Ammon's horn (tissue), 1 donor: Measurements from ENCODE around the gene RBPMS2.

Experiments used
- DNase-seq: peaks from one replicate; pipeline ENCODE4 v3.0.0-alpha.2; 2016; ENCODE audit warnings: low spot score

The RBPMS2 gene

GRCh38 chr15:64782751-64783150 is 7.4 kb upstream of the RBPMS2 start:
- DNase-seq, result no peak

- no peak for DNase-seq
Observed at GRCh38 chr15:64781299-64781698, 5.9 kb upstream of the RBPMS2 start.

- DNase-seq, result no peak
Observed at GRCh38 chr15:64780600-64781156, 5.3 kb upstream of the RBPMS2 start.

GRCh38 chr15:64779630-64780029 is 4.2 kb upstream of the RBPMS2 start:
- no peak for DNase-seq

GRCh38 chr15:64779024-64779423 is 3.6 kb upstream of the RBPMS2 start:
- DNase-seq, result no peak

- DNase-seq, result no peak
Observed at GRCh38 chr15:64776402-64776786, 1.0 kb upstream of the RBPMS2 start.

GRCh38 chr15:64774629-64775493 is 528 bp downstream of the RBPMS2 start:
- DNase-seq, result no peak

- no peak for DNase-seq
Observed at GRCh38 chr15:64774037-64774628, 1.3 kb downstream of the RBPMS2 start.

- DNase-seq, result no peak
Observed at GRCh38 chr15:64773606-64774005, 1.8 kb downstream of the RBPMS2 start.

GRCh38 chr15:64772964-64773363 is 2.4 kb downstream of the RBPMS2 start:
- DNase-seq, result no peak

GRCh38 chr15:64772488-64772887 is 2.9 kb downstream of the RBPMS2 start:
- no peak for DNase-seq

GRCh38 chr15:64770626-64771025 is 4.8 kb downstream of the RBPMS2 start:
- DNase-seq, result no peak

- no peak for DNase-seq
Observed at GRCh38 chr15:64767203-64767602, 8.2 kb downstream of the RBPMS2 start.

GRCh38 chr15:64766058-64766457 is 9.3 kb downstream of the RBPMS2 start:
- no peak for DNase-seq

- DNase-seq, result no peak
Observed at GRCh38 chr15:64763874-64764273, 11.5 kb downstream of the RBPMS2 start.

- no peak for DNase-seq
Observed at GRCh38 chr15:64763462-64763861, 11.9 kb downstream of the RBPMS2 start.

- DNase-seq, result no peak
Observed at GRCh38 chr15:64763021-64763420, 12.4 kb downstream of the RBPMS2 start.

GRCh38 chr15:64762546-64762945 is 12.8 kb downstream of the RBPMS2 start:
- DNase-seq, result no peak

GRCh38 chr15:64761156-64761555 is 14.2 kb downstream of the RBPMS2 start:
- no peak for DNase-seq

- DNase-seq, result no peak
Observed at GRCh38 chr15:64760056-64760455, 15.3 kb downstream of the RBPMS2 start.

- DNase-seq, result no peak
Observed at GRCh38 chr15:64755427-64755940, 19.9 kb downstream of the RBPMS2 start.

- no peak for DNase-seq
Observed at GRCh38 chr15:64754663-64755426, 20.5 kb downstream of the RBPMS2 start.
